HepG2 (cell line): ENCODE data around the gene CATSPERB. TPM values are rescaled to one million over a fixed set of nuclear protein-coding genes. Genes with fewer than 3 reads are reported as not detected.
A peak's percentile ranks its signal among the peaks of the same experiment; 100 is the strongest.

Experiments
- ATAC-seq: fragments of 200-7000 bp; cut with Tn5 transposase; 3 replicates; pipeline ENCODE4 v1.9.1; 2020; ENCODE audit warnings: mild to moderate bottlenecking, moderate library complexity
- BruUV-seq: library from RNA; stranded (reverse); fragments of 400-500 nt; replicated peaks from 2 replicates; lab custom pipeline; 2021; lab: Mats Ljungman, UMichigan
- CTCF ChIA-PET: fragments of 300-600 bp; formaldehyde crosslinking; extraction: SDS; loops from one replicate; lab custom pipeline; 2021; ENCODE audit warnings: low total read pairs, inconsistent platforms, low intra/inter-chr PET ratio; lab: Yijun Ruan, JAX
- POLR2A ChIA-PET: fragments of 350-600 bp; sonication (Branson Sonifier 250); formaldehyde crosslinking; loops from one replicate; lab custom pipeline; 2020; ENCODE audit warnings: antibody characterized with exemption, inconsistent platforms; lab: Yijun Ruan, JAX
- DNase-seq: peaks from one replicate; pipeline ENCODE4 v3.0.0-alpha.2; 2015; ENCODE audit warnings: low spot score
- FAIRE-seq: peaks from 3 replicates; lab custom pipeline; 2011; peaks lifted over from hg19 to GRCh38; lab: Jason Lieb, UNC
- H2AFZ ChIP-seq: one replicate; pipeline ENCODE4 v1.6.1; 2011; ENCODE audit warnings: low read length, inconsistent platforms
- H3K27ac ChIP-seq: fragments of 300-600 bp; 3 replicates; pipeline ENCODE4 v1.8.0; 2011; ENCODE audit warnings: mixed run types, mild to moderate bottlenecking, mixed read lengths, low read length, inconsistent platforms; ENCODE audit not compliant: insufficient read depth; ENCODE audit errors: extremely low read length
- H3K27me3 ChIP-seq, 2 experiments: fragments of 200-600 bp in 1 of 2; 2 replicates in 1 of 2; 3 replicates in 1 of 2; pipeline versions ENCODE4 v1.6.0 to v1.8.0; 2011; ENCODE audit warnings: low read length in 2 of 2, mild to moderate bottlenecking in 2 of 2, moderate library complexity in 2 of 2, inconsistent platforms in 1 of 2; ENCODE audit not compliant: insufficient read depth in 2 of 2, control insufficient read depth in 1 of 2
- H3K36me3 ChIP-seq, 2 experiments: fragments of 200-600 bp in 1 of 2; replicated peaks in 1 of 2; 2 replicates in 1 of 2; 3 replicates in 1 of 2; pipeline versions ENCODE4 v1.5.1 to v1.8.0; 2011; ENCODE audit warnings: low read length in 2 of 2, inconsistent platforms in 1 of 2; ENCODE audit not compliant: insufficient read depth in 2 of 2, control insufficient read depth in 1 of 2
- H3K4me1 ChIP-seq: 2 replicates; pipeline ENCODE4 v1.5.1; 2012; ENCODE audit warnings: low read length, inconsistent platforms; ENCODE audit not compliant: insufficient read depth
- H3K4me2 ChIP-seq: 2 replicates; pipeline ENCODE4 v1.6.0; 2011; ENCODE audit warnings: low read depth, low read length, inconsistent platforms
- H3K4me3 ChIP-seq, 3 experiments: fragments of 200-600 bp in 1 of 3; sonication (generic), shearing (Covaris generic) in 1 of 3; replicated peaks in 1 of 3; 2 replicates each; pipeline ENCODE4 v1.5.1; 2011 to 2016; ENCODE audit warnings: low read length in 3 of 3, inconsistent platforms in 2 of 3, low read depth in 2 of 3, mild to moderate bottlenecking in 2 of 3, control low read depth in 1 of 3, mixed read lengths in 1 of 3; ENCODE audit not compliant: insufficient read depth in 1 of 3
- H3K79me2 ChIP-seq: one replicate; pipeline ENCODE4 v1.6.1; 2011; ENCODE audit warnings: low read length, inconsistent platforms; ENCODE audit not compliant: insufficient read depth
- H3K9ac ChIP-seq: 2 replicates; pipeline ENCODE4 v1.6.0; 2011; ENCODE audit warnings: mild to moderate bottlenecking, low read depth, low read length, inconsistent platforms; ENCODE audit not compliant: insufficient read depth
- H3K9me3 ChIP-seq: 2 replicates; pipeline ENCODE4 v1.5.1; 2012; ENCODE audit warnings: mild to moderate bottlenecking, low read length
- H4K20me1 ChIP-seq: 2 replicates; pipeline ENCODE4 v1.6.0; 2011; ENCODE audit warnings: inconsistent platforms, mild to moderate bottlenecking, low read length, moderate library complexity; ENCODE audit not compliant: insufficient read depth
- DPF2 ChIP-seq: sonication (generic); formaldehyde crosslinking; IDR thresholded peaks from 2 replicates; pipeline ENCODE4 v1.4.0; 2020; ENCODE audit warnings: mild to moderate bottlenecking, low read depth, missing genetic modification reagents, borderline replicate concordance
- ELF1 ChIP-seq: sonication (generic); formaldehyde crosslinking; IDR thresholded peaks from 2 replicates; pipeline ENCODE4 v1.4.0; 2020; ENCODE audit warnings: missing genetic modification reagents
- GLMP ChIP-seq: sonication (generic); formaldehyde crosslinking; IDR thresholded peaks from 2 replicates; pipeline ENCODE4 v1.9.0; 2021; ENCODE audit warnings: missing genetic modification reagents, mild to moderate bottlenecking, borderline replicate concordance
- MAFF ChIP-seq: IDR thresholded peaks from 2 replicates; pipeline ENCODE4 v1.6.1; 2011; ENCODE audit warnings: low read depth, low read length, improper control_type of control experiment
- MAFK ChIP-seq, 2 experiments: IDR thresholded peaks in 1 of 2; conservative IDR thresholded peaks in 1 of 2; 2 replicates each; pipeline ENCODE4 v1.6.1; 2011; ENCODE audit warnings: improper control_type of control experiment in 2 of 2, low read length in 2 of 2
- MYPOP ChIP-seq: sonication (generic); formaldehyde crosslinking; IDR thresholded peaks from 2 replicates; pipeline ENCODE4 v1.8.1; 2023; ENCODE audit warnings: mild to moderate bottlenecking, moderate library complexity, missing genetic modification reagents
- NFIC ChIP-seq: IDR thresholded peaks from 2 replicates; pipeline ENCODE4 v1.6.1; 2012; ENCODE audit warnings: mild to moderate bottlenecking, low read length, inconsistent platforms
- NR2F6 ChIP-seq, 2 experiments: IDR thresholded peaks; 2 replicates each; pipeline ENCODE4 v1.6.1; 2016; ENCODE audit warnings: antibody characterized with exemption in 1 of 2, mild to moderate bottlenecking in 1 of 2
- SMARCC2 ChIP-seq: fragments of 450-650 bp; IDR thresholded peaks from 2 replicates; pipeline ENCODE4 v1.6.1; 2017; ENCODE audit warnings: antibody characterized with exemption, mild to moderate bottlenecking
- TFDP2 ChIP-seq: sonication (generic); formaldehyde crosslinking; IDR thresholded peaks from 2 replicates; pipeline ENCODE4 v1.4.0; 2020; ENCODE audit warnings: missing genetic modification reagents
- TSC22D2 ChIP-seq: sonication (generic); formaldehyde crosslinking; IDR thresholded peaks from 2 replicates; pipeline ENCODE4 v1.5.1; 2020; ENCODE audit warnings: missing genetic modification reagents, mild to moderate bottlenecking, borderline replicate concordance
- ZBTB21 ChIP-seq: sonication (generic); formaldehyde crosslinking; IDR thresholded peaks from 2 replicates; pipeline ENCODE4 v1.4.0; 2020; ENCODE audit warnings: missing genetic modification reagents
- ZNF432 ChIP-seq: sonication (generic); formaldehyde crosslinking; IDR thresholded peaks from 2 replicates; pipeline ENCODE4 v1.5.0; 2020; ENCODE audit warnings: missing genetic modification reagents, mild to moderate bottlenecking, borderline replicate concordance
- WGBS: methylation state at CpG from one replicate; pipeline ENCODE4 v1.1.6; 2017; ENCODE audit warnings: low lambda C conversion rate; 5-methylcytosine and 5-hydroxymethylcytosine counted together
- in situ Hi-C: cut with HindIII; loops from 2 replicates; pipeline ENCODE4 v1.10.0; 2017; ENCODE audit warnings: low pct_unique_long_range_greater_than_20kb; ENCODE audit not compliant: extremely low pct_ligation_motif_present
- intact Hi-C: fragments of 100-400 bp; cut with micrococcal nuclease; formaldehyde crosslinking; loops from one replicate; pipeline ENCODE4 v1.10.0; 2022; ENCODE audit not compliant: unreplicated experiment
- polyA plus RNA-seq, 8 experiments: library from polyadenylated mRNA; depleted of rRNA in 3 of 8; stranded (reverse) in 7 of 8; unstranded in 1 of 8; fragments of >200 nt; fragmentation: Illumina TruSeq in 4 of 8; extraction: Trizol in 4 of 8; gene quantifications; 2 replicates each; pipeline versions ENCODE4 v1.2.1 to v1.2.3, GENCODE V29; 2011 to 2016; ENCODE audit warnings: low read depth in 4 of 8, missing spikeins in 1 of 8, mixed read lengths in 1 of 8; ENCODE audit not compliant: insufficient read depth in 1 of 8
- total RNA-seq, 5 experiments: library from RNA; depleted of rRNA; stranded (reverse); fragments of >200 nt; fragmentation: Illumina TruSeq; extraction: Trizol; gene quantifications; 2 replicates each; pipeline ENCODE4 v1.2.3, GENCODE V29; 2016; ENCODE audit warnings: low read depth in 1 of 5

CATSPERB gene
- total and polyA plus RNA-seq, 2 of the 13 experiments (the other 11 are each of a cell fraction or from before 2014, with no cell fraction given): not detected

- Histone ChIP-seq H3K4me3 (no peak overlapping the region), H2AFZ (no peak overlapping the region), H3K27me3 (no peaks in the 10 kb centered on the region; a peak in 1 of 5 replicates)
- WGBS: 0% methylated on average over 3 of the region's 4 CpGs
- POLR2A ChIA-PET: no interaction called here
- TF ChIP-seq NR2F6 (IDR thresholded peaks at IDR 0.05): no peak
- no peak for TF ChIP-seq NR2F6 (CRISPR knock-in tag; IDR thresholded peaks at IDR 0.05)
- peak; percentile 78 to 83 for TF ChIP-seq MAFK (conservative IDR thresholded peaks at IDR 0.05 in 1 of 2, IDR thresholded peaks at IDR 0.05 in 1 of 2; ENCODE audit: low read length in 2 of 2)
- peak; percentile 79 for TF ChIP-seq MAFF
- TF ChIP-seq, all 625 proteins: peak for 2
- no TSS peak for BruUV-seq
- H3K4me1 ChIP-seq: no peaks in the 10 kb centered on the region
- no peaks in the 10 kb centered on the region for H3K36me3 ChIP-seq
- in situ Hi-C loops (no loop called here), intact Hi-C loops (no loop called here)
- CTCF ChIA-PET: no interaction called here
- ATAC-seq: no peak
- H4K20me1 ChIP-seq: no peaks in the 10 kb centered on the region
- no peaks in the 10 kb centered on the region for H3K79me2 ChIP-seq
- H3K9me3 ChIP-seq: peaks cover 11% of the 10 kb centered on the region
- H3K4me2 ChIP-seq: no peak overlapping the region
- no peak for DNase-seq
- no peak overlapping the region for H3K9ac ChIP-seq
- no peak for FAIRE-seq
- H3K27ac ChIP-seq: no peak overlapping the region
These were observed 49.9 kb downstream of the CATSPERB start for GRCh38 chr14:91681893-91682563.

- H2AFZ ChIP-seq: no peak overlapping the region
- ChIA-PET CTCF (no interaction called here), POLR2A (no interaction called here)
- no peak overlapping the region for H3K4me2 ChIP-seq
- H4K20me1 ChIP-seq: no peaks in the 10 kb centered on the region
- BruUV-seq: no TSS peak
- DNase-seq (no peak), ATAC-seq (no peak), FAIRE-seq (no peak)
- peaks cover 11% of the 10 kb centered on the region for H3K9me3 ChIP-seq
- H3K79me2 ChIP-seq: no peaks in the 10 kb centered on the region
- no peak overlapping the region for H3K4me3 ChIP-seq
- H3K9ac ChIP-seq: no peak overlapping the region
- H3K4me1 ChIP-seq: no peaks in the 10 kb centered on the region
- WGBS: 1% methylated on average over 4 of the region's 4 CpGs
- in situ Hi-C loops (no loop called here), intact Hi-C loops (no loop called here)
- TF ChIP-seq TFDP2 (CRISPR knock-in tag) (no peak), TSC22D2 (CRISPR knock-in tag) (no peak), ZBTB21 (CRISPR knock-in tag) (no peak), DPF2 (CRISPR knock-in tag) (no peak), GLMP (CRISPR knock-in tag) (no peak), ELF1 (CRISPR knock-in tag) (no peak), NFIC (no peak), MYPOP (CRISPR knock-in tag) (no peak), SMARCC2 (no peak), ZNF432 (CRISPR knock-in tag) (no peak)
- no peaks in the 10 kb centered on the region for H3K36me3 ChIP-seq
- H3K27ac ChIP-seq: no peak overlapping the region
- H3K27me3 ChIP-seq: no peaks in the 10 kb centered on the region; a peak in 1 of 5 replicates
These were observed 50.8 kb downstream of the CATSPERB start for GRCh38 chr14:91681118-91681517.
